Measurements from ENCODE around the gene MTAP. TPM values are rescaled to one million over a fixed set of nuclear protein-coding genes. Genes with fewer than 3 reads are reported as not detected.

Gene MTAP
- total RNA-seq, 1 experiment from 2014 or later: 20.3 TPM

GRCh38 chr9:21966140-21966851, 163.9 kb downstream of the MTAP start:
- Histone ChIP-seq H3K27ac (no peak overlapping the region), H3K4me3 (no peak overlapping the region), H3K4me1 (replicated peaks) (no peaks in the 10 kb centered on the region), H3K9me3 (replicated peaks) (no peaks in the 10 kb centered on the region), H3K36me3 (peaks cover 35% of the 10 kb centered on the region), H3K27me3 (replicated peaks) (no peaks in the 10 kb centered on the region)
- no peak for DNase-seq (ENCODE audit: low read depth in 1 of 2, low spot score in 2 of 2)

- H3K27me3 ChIP-seq (replicated peaks): no peaks in the 10 kb centered on the region
- peaks cover 35% of the 10 kb centered on the region for H3K36me3 ChIP-seq
These were observed 164.7 kb downstream of the MTAP start for GRCh38 chr9:21967169-21967568.

GRCh38 chr9:21967702-21968101, 165.3 kb downstream of the MTAP start:
- Histone ChIP-seq H3K36me3 (peaks cover 35% of the 10 kb centered on the region), H3K4me3 (no peak overlapping the region)

More at GRCh38 chr9:21967169-21967568, 164.7 kb downstream of the MTAP start:
- peaks cover 5% of the 10 kb centered on the region for H3K4me1 ChIP-seq (replicated peaks)
- no peak overlapping the region for H3K4me3 ChIP-seq
- no peak overlapping the region for H3K27ac ChIP-seq
- H3K9me3 ChIP-seq (replicated peaks): no peaks in the 10 kb centered on the region
- no peak for DNase-seq (ENCODE audit: low read depth in 1 of 2, low spot score in 2 of 2)

GRCh38 chr9:21968331-21969010, 166.0 kb downstream of the MTAP start:
- Histone ChIP-seq H3K4me3 (no peak overlapping the region), H3K36me3 (peaks cover 35% of the 10 kb centered on the region), H3K4me1 (replicated peaks) (peaks cover 11% of the 10 kb centered on the region), H3K9me3 (replicated peaks) (no peaks in the 10 kb centered on the region), H3K27me3 (replicated peaks) (no peaks in the 10 kb centered on the region), H3K27ac (no peak overlapping the region)
- DNase-seq (ENCODE audit: low read depth in 1 of 2, low spot score in 2 of 2): no peak

More at GRCh38 chr9:21967702-21968101, 165.3 kb downstream of the MTAP start:
- H3K4me1 ChIP-seq (replicated peaks): peaks cover 11% of the 10 kb centered on the region
- H3K27ac ChIP-seq: no peak overlapping the region
- no peak for DNase-seq (ENCODE audit: low read depth in 1 of 2, low spot score in 2 of 2)
- H3K27me3 ChIP-seq (replicated peaks): no peaks in the 10 kb centered on the region
- H3K9me3 ChIP-seq (replicated peaks): no peaks in the 10 kb centered on the region

GRCh38 chr9:21969011-21969940, 166.8 kb downstream of the MTAP start:
- Histone ChIP-seq H3K9me3 (replicated peaks) (no peaks in the 10 kb centered on the region), H3K4me3 (no peak overlapping the region), H3K4me1 (replicated peaks) (peaks cover 11% of the 10 kb centered on the region), H3K27ac (no peak overlapping the region), H3K27me3 (replicated peaks) (no peaks in the 10 kb centered on the region), H3K36me3 (peaks cover 35% of the 10 kb centered on the region)
- no peak for DNase-seq (ENCODE audit: low read depth in 1 of 2, low spot score in 2 of 2)

GRCh38 chr9:21969951-21970799, 167.7 kb downstream of the MTAP start:
- H3K4me1 ChIP-seq (replicated peaks): peaks cover 11% of the 10 kb centered on the region

GRCh38 chr9:21970800-21971640, 168.6 kb downstream of the MTAP start:
- Histone ChIP-seq H3K36me3 (peaks cover 40% of the 10 kb centered on the region), H3K27me3 (replicated peaks) (no peaks in the 10 kb centered on the region), H3K27ac (no peak overlapping the region), H3K9me3 (replicated peaks) (no peaks in the 10 kb centered on the region), H3K4me3 (no peak overlapping the region), H3K4me1 (replicated peaks) (peaks cover 17% of the 10 kb centered on the region)
- no peak for DNase-seq (ENCODE audit: low read depth in 1 of 2, low spot score in 2 of 2)

More at GRCh38 chr9:21969951-21970799, 167.7 kb downstream of the MTAP start:
- no peaks in the 10 kb centered on the region for H3K27me3 ChIP-seq (replicated peaks)
- DNase-seq (ENCODE audit: low read depth in 1 of 2, low spot score in 2 of 2): no peak
- no peaks in the 10 kb centered on the region for H3K9me3 ChIP-seq (replicated peaks)
- H3K36me3 ChIP-seq: peaks cover 40% of the 10 kb centered on the region
- H3K4me3 ChIP-seq: no peak overlapping the region
- H3K27ac ChIP-seq: no peak overlapping the region

- no peaks in the 10 kb centered on the region for H3K27me3 ChIP-seq (replicated peaks)
These were observed 169.9 kb downstream of the MTAP start for GRCh38 chr9:21972361-21972760.

GRCh38 chr9:21974343-21974721, 171.9 kb downstream of the MTAP start:
- H3K4me1 ChIP-seq (replicated peaks): peaks cover 17% of the 10 kb centered on the region
- no peaks in the 10 kb centered on the region for H3K27me3 ChIP-seq (replicated peaks)
- H3K36me3 ChIP-seq: peaks cover 20% of the 10 kb centered on the region
- peak overlapping the region; percentile 83 for H3K27ac ChIP-seq
- DNase-seq (ENCODE audit: low read depth in 1 of 2, low spot score in 2 of 2): peak in 1 of 2 experiments; percentile 43
- H3K9me3 ChIP-seq (replicated peaks): no peaks in the 10 kb centered on the region
- H3K4me3 ChIP-seq: peak overlapping the region; percentile 75

More at GRCh38 chr9:21972361-21972760, 169.9 kb downstream of the MTAP start:
- DNase-seq (ENCODE audit: low read depth in 1 of 2, low spot score in 2 of 2): no peak
- Histone ChIP-seq H3K4me1 (replicated peaks) (peaks cover 17% of the 10 kb centered on the region), H3K27ac (peak overlapping the region; percentile 26), H3K9me3 (replicated peaks) (no peaks in the 10 kb centered on the region), H3K4me3 (peak overlapping the region; percentile 75; the same call in 1 of the 2 replicates), H3K36me3 (peaks cover 38% of the 10 kb centered on the region)

- Histone ChIP-seq H3K4me1 (replicated peaks) (peaks cover 17% of the 10 kb centered on the region), H3K9me3 (replicated peaks) (no peaks in the 10 kb centered on the region), H3K27ac (peak overlapping the region; percentile 83), H3K4me3 (peak overlapping the region; percentile 75), H3K27me3 (replicated peaks) (no peaks in the 10 kb centered on the region), H3K36me3 (peaks cover 18% of the 10 kb centered on the region)
- peak; percentile 78 to 85 for DNase-seq (ENCODE audit: low read depth in 1 of 2, low spot score in 2 of 2)
These were observed 172.4 kb downstream of the MTAP start for GRCh38 chr9:21974722-21975409.

GRCh38 chr9:21976334-21976875, 174.0 kb downstream of the MTAP start:
- no peak for DNase-seq (ENCODE audit: low read depth in 1 of 2, low spot score in 2 of 2)
- H3K27me3 ChIP-seq (replicated peaks): no peaks in the 10 kb centered on the region
- peaks cover 17% of the 10 kb centered on the region for H3K4me1 ChIP-seq (replicated peaks)
- no peak overlapping the region for H3K4me3 ChIP-seq
- no peak overlapping the region for H3K27ac ChIP-seq
- H3K9me3 ChIP-seq (replicated peaks): no peaks in the 10 kb centered on the region
- H3K36me3 ChIP-seq: peaks cover 5% of the 10 kb centered on the region; the same call in 1 of the 2 replicates
